GM12878 (cell line): Measurements from ENCODE around the gene NCKAP5. TPM values are rescaled to one million over a fixed set of nuclear protein-coding genes. Genes with fewer than 3 reads are reported as not detected.

Experiments
- ATAC-seq: fragments of 200-7000 bp; cut with Tn5 transposase; 3 replicates; pipeline ENCODE4 v1.9.1; 2020; ENCODE audit warnings: mild to moderate bottlenecking, moderate library complexity
- BruUV-seq: library from RNA; stranded (reverse); fragments of 400-500 nt; replicated peaks from 2 replicates; lab custom pipeline; 2021; lab: Mats Ljungman, UMichigan
- CTCF ChIA-PET: fragments of 300-600 bp; sonication (Branson Sonifier 250); formaldehyde crosslinking; extraction: SDS; loops from one replicate; lab custom pipeline; 2021; ENCODE audit warnings: inconsistent platforms; lab: Yijun Ruan, JAX
- POLR2A ChIA-PET: fragments of 350-600 bp; formaldehyde crosslinking; extraction: SDS; loops from one replicate; lab custom pipeline; 2021; ENCODE audit warnings: inconsistent platforms; lab: Charles Lee
- RAD21 ChIA-PET: fragments of 300-600 bp; sonication (Branson Sonifier 250); formaldehyde crosslinking; loops from one replicate; lab custom pipeline; 2023; ENCODE audit warnings: antibody characterized with exemption; ENCODE audit not compliant: unreplicated experiment; lab: Charles Lee
- SMC1A ChIA-PET: fragments of 300-600 bp; sonication (Branson Sonifier 250); formaldehyde crosslinking; loops from one replicate; lab custom pipeline; 2023; ENCODE audit not compliant: unreplicated experiment, uncharacterized antibody; lab: Charles Lee
- DNase-seq: peaks from one replicate; pipeline ENCODE4 v3.0.0-alpha.2; 2011; ENCODE audit warnings: low read depth, low spot score
- FAIRE-seq: peaks from 3 replicates; lab custom pipeline; 2011; peaks lifted over from hg19 to GRCh38; lab: Jason Lieb, UNC
- H2AFZ ChIP-seq: 2 replicates; pipeline ENCODE4 v1.6.0; 2011; ENCODE audit warnings: low read depth, low read length, control low read depth; ENCODE audit not compliant: control insufficient read depth
- H3K27ac ChIP-seq: 2 replicates; pipeline ENCODE4 v1.5.1; 2011; ENCODE audit warnings: control low read depth; ENCODE audit not compliant: control insufficient read depth, insufficient read depth
- H3K27me3 ChIP-seq, 2 experiments: replicated peaks in 1 of 2; 2 replicates each; pipeline versions ENCODE4 v1.6.0 to v1.6.1; 2011; ENCODE audit warnings: low read length in 1 of 2; ENCODE audit not compliant: control insufficient read depth in 2 of 2, insufficient read depth in 2 of 2
- H3K36me3 ChIP-seq, 2 experiments: 2 replicates each; pipeline ENCODE4 v1.5.1; 2011; ENCODE audit warnings: low read length in 1 of 2; ENCODE audit not compliant: control insufficient read depth in 2 of 2, insufficient read depth in 2 of 2
- H3K4me1 ChIP-seq: 2 replicates; pipeline ENCODE4 v1.6.1; 2011; ENCODE audit warnings: mild to moderate bottlenecking, low read length, moderate library complexity, mixed read lengths; ENCODE audit not compliant: control insufficient read depth, insufficient read depth
- H3K4me2 ChIP-seq: 2 replicates; pipeline ENCODE4 v1.6.0; 2011; ENCODE audit warnings: control low read depth; ENCODE audit not compliant: control insufficient read depth, insufficient read depth
- H3K4me3 ChIP-seq: fragments of 200-600 bp; sonication (generic); 2 replicates; pipeline ENCODE4 v1.5.1; 2016
- H3K79me2 ChIP-seq: 2 replicates; pipeline ENCODE4 v1.6.0; 2011; ENCODE audit warnings: low read length; ENCODE audit not compliant: control insufficient read depth, insufficient read depth
- H3K9ac ChIP-seq: 2 replicates; pipeline ENCODE4 v1.8.0; 2011; ENCODE audit warnings: low read length, control low read depth, mixed read lengths; ENCODE audit not compliant: control insufficient read depth, insufficient read depth
- H3K9me3 ChIP-seq: replicated peaks from 3 replicates; pipeline ENCODE4 v1.5.1; 2011; ENCODE audit warnings: mild to moderate bottlenecking, low read length; ENCODE audit not compliant: control insufficient read depth, insufficient read depth
- H4K20me1 ChIP-seq: 2 replicates; pipeline ENCODE4 v1.6.0; 2011; ENCODE audit not compliant: control insufficient read depth, insufficient read depth
- BHLHE40 ChIP-seq, 2 experiments: fragments of 450-650 bp in 1 of 2; IDR thresholded peaks; 2 replicates each; pipeline ENCODE4 v1.6.1; 2011 to 2017; ENCODE audit warnings: low read depth in 2 of 2, borderline replicate concordance in 1 of 2, improper control_type of control experiment in 1 of 2, low read length in 1 of 2, mild to moderate bottlenecking in 1 of 2
- CBX3 ChIP-seq: fragments of 200-600 bp; sonication (generic); IDR thresholded peaks from 2 replicates; pipeline ENCODE4 v1.6.1; 2016; ENCODE audit warnings: low read depth, borderline replicate concordance
- CBX5 ChIP-seq: sonication (generic); IDR thresholded peaks from 2 replicates; pipeline ENCODE4 v1.6.1; 2016; ENCODE audit warnings: low read depth, moderate library complexity, mild to moderate bottlenecking, inconsistent platforms
- E2F8 ChIP-seq: fragments of 450-650 bp; IDR thresholded peaks from 2 replicates; pipeline ENCODE4 v1.6.1; 2018; ENCODE audit warnings: mild to moderate bottlenecking, low read depth, moderate library complexity; ENCODE audit not compliant: partially characterized antibody
- KLF5 ChIP-seq: fragments of 450-650 bp; IDR thresholded peaks from 2 replicates; pipeline ENCODE4 v1.6.1; 2014; ENCODE audit warnings: mild to moderate bottlenecking; ENCODE audit not compliant: partially characterized antibody
- MLLT1 ChIP-seq: fragments of 450-650 bp; IDR thresholded peaks from 2 replicates; pipeline ENCODE4 v1.6.1; 2016; ENCODE audit warnings: mild to moderate bottlenecking
- NFYB ChIP-seq: IDR thresholded peaks from 2 replicates; pipeline ENCODE4 v1.6.1; 2011; ENCODE audit warnings: low read depth, mild to moderate bottlenecking, low read length, improper control_type of control experiment, moderate library complexity; ENCODE audit not compliant: insufficient read depth
- RB1 ChIP-seq: fragments of 450-650 bp; formaldehyde crosslinking; IDR thresholded peaks from 2 replicates; pipeline ENCODE4 v1.6.1; 2017; ENCODE audit warnings: mild to moderate bottlenecking, borderline replicate concordance
- WGBS: methylation state at CpG from one replicate; pipeline ENCODE4 v1.1.6; 2016; ENCODE audit warnings: low lambda C conversion rate; ENCODE audit not compliant: insufficient replicate concordance, insufficient coverage; ENCODE audit errors: missing lambda C conversion rate; 5-methylcytosine and 5-hydroxymethylcytosine counted together
- in situ Hi-C: fragments of 300-500 bp; cut with MboI; formaldehyde crosslinking; loops from 9 replicates; pipeline ENCODE4 v1.14.3; 2018; ENCODE audit warnings: mixed read lengths
- intact Hi-C: fragments of 100-400 bp; cut with micrococcal nuclease; formaldehyde crosslinking; loops from one replicate; pipeline ENCODE4 v1.14.2; 2022; ENCODE audit not compliant: unreplicated experiment
- polyA plus RNA-seq, 11 experiments: library from polyadenylated mRNA; depleted of rRNA in 4 of 11; unstranded in 6 of 11; stranded (reverse) in 5 of 11; fragments of >200 nt; fragmentation: Nextera tagmentation in 4 of 11; fragmentation: Illumina TruSeq in 1 of 11; extraction: Ambion mirVana in 4 of 11; extraction: Trizol in 1 of 11; gene quantifications; 1 replicate in 1 of 11; 2 replicates in 10 of 11; pipeline versions ENCODE4 v1.2.1 to v1.2.3, GENCODE V29; 2011 to 2016; ENCODE audit warnings: inconsistent platforms in 2 of 11, missing spikeins in 2 of 11, low read depth in 1 of 11
- total RNA-seq, 4 experiments: library from RNA; depleted of rRNA in 3 of 4; stranded (reverse); fragments of >200 nt in 3 of 4; fragmentation: Illumina TruSeq in 1 of 4; extraction: Trizol in 1 of 4; gene quantifications; 2 replicates each; pipeline versions ENCODE4 v1.2.1 to v1.2.3, GENCODE V29; 2013 to 2021

The NCKAP5 gene
- total and polyA plus RNA-seq, 10 of the 15 experiments (the other 5 are each of a cell fraction or from before 2014, with no cell fraction given), result 0.06 to 0.44 (median 0.16) TPM

- FAIRE-seq, result no peak
- RAD21 ChIA-PET, result interaction anchor here (0.6 kb wide), 1 partner anchor 291 kb away, joined by 3 read pairs; no protein-coding TSS in a partner anchor
- H3K4me1 ChIP-seq, result no peaks in the 10 kb centered on the region
These were observed 14.3 kb downstream of the NCKAP5 start for GRCh38 chr2:133553838-133554408.

More at GRCh38 chr2:133553838-133554408, 14.3 kb downstream of the NCKAP5 start:
- Histone ChIP-seq H3K79me2 (no peaks in the 10 kb centered on the region), H3K27me3 (no peaks in the 10 kb centered on the region), H4K20me1 (no peaks in the 10 kb centered on the region), H3K9ac (no peak overlapping the region), H2AFZ (no peak overlapping the region)
- in situ Hi-C loops, result loop anchor here (25.0 kb wide), 1 partner anchor 1017 kb away; no protein-coding TSS in a partner anchor
- SMC1A ChIA-PET, result interaction anchor here (1.4 kb wide), 1 partner anchor 11 kb away, joined by 6 read pairs; no protein-coding TSS in a partner anchor
- DNase-seq (no peak), ATAC-seq (no peak)
- TF ChIP-seq BHLHE40 (IDR thresholded peaks at IDR 0.05; ENCODE audit: borderline replicate concordance in 1 of 2, low read depth in 2 of 2, low read length in 1 of 2) (no peak), CBX3 (no peak), CBX5 (no peak), MLLT1 (no peak), NFYB (no peak), E2F8 (no peak), KLF5 (no peak), RB1 (no peak)
- TF ChIP-seq, all 136 proteins: peak for 0
- H3K9me3 ChIP-seq, result no peaks in the 10 kb centered on the region
- no peak overlapping the region for H3K27ac ChIP-seq
- H3K36me3 ChIP-seq, result no peaks in the 10 kb centered on the region
- no peak overlapping the region for H3K4me3 ChIP-seq
- POLR2A ChIA-PET, result no interaction called here
- 0% methylated on average over 2 of the region's 2 CpGs for WGBS
- no peak overlapping the region for H3K4me2 ChIP-seq
- no TSS peak for BruUV-seq
- intact Hi-C loops, result no loop called here
- CTCF ChIA-PET, result interaction anchor here (0.6 to 1.4 kb wide), 3 partner anchors 10 to 1007 kb away, joined by 3 read pairs; no protein-coding TSS in a partner anchor
